Erythroblast (primary cell): ENCODE results near the gene SLC35F5.

Source experiments
- GATA1 ChIP-seq: IDR thresholded peaks from 2 replicates; pipeline ENCODE4 v1.6.1; 2011; ENCODE audit warnings: low read depth, mild to moderate bottlenecking, control low read depth, low read length, moderate library complexity
- POLR2A ChIP-seq: IDR thresholded peaks from 2 replicates; pipeline ENCODE4 v1.6.1; 2011; ENCODE audit warnings: mild to moderate bottlenecking, low read length

DNA sequence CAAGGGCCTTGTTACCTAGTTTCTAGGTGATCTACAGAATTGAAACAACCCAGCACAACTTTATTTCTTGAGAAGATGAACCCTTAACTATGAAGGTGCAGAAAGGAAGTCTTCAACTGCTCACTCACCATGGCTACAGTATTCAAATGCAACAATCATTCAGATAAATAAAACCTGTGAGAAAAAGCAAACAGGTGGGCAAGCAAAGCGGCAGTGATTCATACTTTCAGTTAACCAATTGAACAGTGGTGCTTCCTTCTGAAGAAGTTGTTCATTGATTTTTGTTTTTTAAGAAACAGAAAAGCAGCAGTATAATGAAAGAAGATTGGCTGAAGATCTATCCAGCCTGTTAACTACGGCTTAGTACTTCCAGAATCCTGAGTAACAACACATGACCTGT is 43.5 kb downstream of the SLC35F5 start:
- no peak for TF ChIP-seq POLR2A
- no peak for TF ChIP-seq GATA1
